CD4-positive, alpha-beta T cell (primary cell): ENCODE results near the gene PCF11. TPM values are rescaled to one million over a fixed set of nuclear protein-coding genes. Genes with fewer than 3 reads are reported as not detected.

ENCODE experiments used
- ATAC-seq: fragments of 200-7000 bp; cut with Tn5 transposase; one replicate; pipeline ENCODE4 v1.10.0; 2022; ENCODE audit warnings: mild to moderate bottlenecking; ENCODE audit not compliant: poor library complexity
- CTCF ChIA-PET: fragments of 350-600 bp; sonication (Branson Sonifier 250); formaldehyde crosslinking; loops from one replicate; lab custom pipeline; 2021; ENCODE audit warnings: antibody characterized with exemption, inconsistent platforms; lab: Charles Lee
- POLR2A ChIA-PET: fragments of 350-600 bp; sonication (Branson Sonifier 250); formaldehyde crosslinking; loops from one replicate; lab custom pipeline; 2021; ENCODE audit warnings: antibody characterized with exemption, inconsistent platforms; lab: Charles Lee
- DNase-seq, 14 experiments: peaks; one replicate each; pipeline ENCODE4 v3.0.0-alpha.2; 2013 to 2020; ENCODE audit warnings: mixed read lengths in 2 of 14
- H3K27ac ChIP-seq, 2 donors: one replicate each; pipeline versions ENCODE4 v1.5.1 to v1.7.0; 2013; ENCODE audit warnings: low read length in 2 of 2, low read depth in 1 of 2, mild to moderate bottlenecking in 1 of 2
- H3K27me3 ChIP-seq, 2 experiments: 1 replicate in 1 of 2; 2 replicates in 1 of 2; pipeline versions ENCODE4 v1.6.1 to v1.7.0; 2013; ENCODE audit warnings: low read length in 2 of 2, control low read depth in 1 of 2, mild to moderate bottlenecking in 1 of 2, moderate library complexity in 1 of 2; ENCODE audit not compliant: insufficient read depth in 2 of 2, control insufficient read depth in 1 of 2
- H3K36me3 ChIP-seq: one replicate; pipeline ENCODE4 v1.6.1; 2013; ENCODE audit warnings: low read length, control low read depth; ENCODE audit not compliant: insufficient read depth
- H3K4me1 ChIP-seq: one replicate; pipeline ENCODE4 v1.6.1; 2013; ENCODE audit warnings: low read length, control low read depth; ENCODE audit not compliant: insufficient read depth
- H3K4me3 ChIP-seq: one replicate; pipeline ENCODE4 v1.5.1; 2013; ENCODE audit warnings: mild to moderate bottlenecking, low read length, moderate library complexity
- H3K9me3 ChIP-seq, 2 experiments: 1 replicate in 1 of 2; 2 replicates in 1 of 2; pipeline versions ENCODE4 v1.6.1 to v1.7.0; 2013; ENCODE audit warnings: low read length in 2 of 2, mild to moderate bottlenecking in 2 of 2, control low read depth in 1 of 2, moderate library complexity in 1 of 2; ENCODE audit not compliant: control insufficient read depth in 1 of 2, insufficient read depth in 1 of 2
- H3K27ac Mint-ChIP-seq: one replicate; pipeline ENCODE4 v1.8.0; 2020; ENCODE audit warnings: mixed read lengths
- H3K27me3 Mint-ChIP-seq: one replicate; pipeline ENCODE4 v1.8.0; 2021; ENCODE audit warnings: mixed read lengths
- H3K36me3 Mint-ChIP-seq: one replicate; pipeline ENCODE4 v1.8.0; 2021; ENCODE audit warnings: low read depth, mixed read lengths
- H3K4me1 Mint-ChIP-seq: one replicate; pipeline ENCODE4 v1.8.0; 2021; ENCODE audit warnings: low read depth, mixed read lengths
- H3K4me3 Mint-ChIP-seq: one replicate; pipeline ENCODE4 v1.8.0; 2020; ENCODE audit warnings: mild to moderate bottlenecking, mixed read lengths
- H3K9me3 Mint-ChIP-seq: one replicate; pipeline ENCODE4 v1.8.0; 2020; ENCODE audit warnings: mixed read lengths
- intact Hi-C, 2 experiments: fragments of 100-400 bp; cut with DNase I in 1 of 2; cut with micrococcal nuclease in 1 of 2; formaldehyde crosslinking; loops; one replicate each; pipeline versions ENCODE4 v1.15.1 to v1.9.0; 2023 to 2025; cut with DNase I, micrococcal nuclease
- total RNA-seq, 174 experiments: library from RNA in 2 of 174; stranded (reverse) in 2 of 174; gene quantifications; one replicate each; pipeline ENCODE4 v1.2.3 and lab custom pipeline; 2021 to 2026
- TF ChIP-seq, protein P1 (sequence below): fragments of 200-600 bp; IDR thresholded peaks from one replicate; pipeline ENCODE4 v1.8.0; 2022; ENCODE audit warnings: antibody characterized with exemption, mild to moderate bottlenecking

PCF11 gene
- total RNA-seq, 2 experiments from 2014 or later = 119 to 124 TPM

DNA sequence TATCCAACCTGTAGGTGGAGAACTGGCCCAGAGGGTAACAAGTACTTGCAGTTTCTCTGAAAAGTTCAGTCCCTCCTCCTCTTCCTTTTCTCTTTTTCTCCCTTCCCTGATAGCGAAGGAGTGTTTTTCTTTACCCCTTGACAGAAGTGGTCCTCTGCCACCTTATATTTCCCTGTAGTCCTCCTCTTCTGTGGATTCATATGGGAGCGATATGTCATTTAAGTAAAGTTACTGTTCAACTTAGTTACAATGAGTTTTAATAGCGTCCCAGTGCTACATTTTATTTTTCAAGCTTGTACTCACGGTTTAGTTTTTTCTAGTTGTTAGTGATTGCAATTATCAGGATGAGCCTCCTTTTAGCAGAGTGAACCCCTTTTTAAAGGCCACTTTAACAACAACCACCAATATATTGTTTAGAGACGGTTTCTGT is 1.4 kb downstream of the PCF11 start:
- DNase-seq = no peak
- TF ChIP-seq, protein P1, sequence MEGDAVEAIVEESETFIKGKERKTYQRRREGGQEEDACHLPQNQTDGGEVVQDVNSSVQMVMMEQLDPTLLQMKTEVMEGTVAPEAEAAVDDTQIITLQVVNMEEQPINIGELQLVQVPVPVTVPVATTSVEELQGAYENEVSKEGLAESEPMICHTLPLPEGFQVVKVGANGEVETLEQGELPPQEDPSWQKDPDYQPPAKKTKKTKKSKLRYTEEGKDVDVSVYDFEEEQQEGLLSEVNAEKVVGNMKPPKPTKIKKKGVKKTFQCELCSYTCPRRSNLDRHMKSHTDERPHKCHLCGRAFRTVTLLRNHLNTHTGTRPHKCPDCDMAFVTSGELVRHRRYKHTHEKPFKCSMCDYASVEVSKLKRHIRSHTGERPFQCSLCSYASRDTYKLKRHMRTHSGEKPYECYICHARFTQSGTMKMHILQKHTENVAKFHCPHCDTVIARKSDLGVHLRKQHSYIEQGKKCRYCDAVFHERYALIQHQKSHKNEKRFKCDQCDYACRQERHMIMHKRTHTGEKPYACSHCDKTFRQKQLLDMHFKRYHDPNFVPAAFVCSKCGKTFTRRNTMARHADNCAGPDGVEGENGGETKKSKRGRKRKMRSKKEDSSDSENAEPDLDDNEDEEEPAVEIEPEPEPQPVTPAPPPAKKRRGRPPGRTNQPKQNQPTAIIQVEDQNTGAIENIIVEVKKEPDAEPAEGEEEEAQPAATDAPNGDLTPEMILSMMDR = peak; percentile 18
- Histone ChIP-seq H3K4me1 (peaks cover 21% of the 10 kb centered on the region), H3K9me3 (no peaks in the 10 kb centered on the region), H3K27ac (peak overlapping the region; percentile 98 to 99), H3K27me3 (no peaks in the 10 kb centered on the region), H3K36me3 (peaks cover 15% of the 10 kb centered on the region), H3K4me3 (peak overlapping the region; percentile 99)
- Mint-ChIP-seq H3K36me3 (peaks cover 61% of the 10 kb centered on the region), H3K27me3 (no peaks in the 10 kb centered on the region), H3K9me3 (no peaks in the 10 kb centered on the region), H3K27ac (peak overlapping the region; percentile 100), H3K4me3 (peak overlapping the region; percentile 98), H3K4me1 (peaks cover 46% of the 10 kb centered on the region)
- CTCF ChIA-PET = interaction anchor here (1.3 to 1.9 kb wide), 2 partner anchors 15 to 258 kb away, joined by 5 to 6 read pairs; partner anchors contain the start of gene PRCP
- POLR2A ChIA-PET = interaction anchor here (1.0 to 6.9 kb wide), 13 partner anchors 9 to 257 kb away, joined by 3 to 208 read pairs (median 9); partner anchors contain the start of genes ANKRD42, CCDC90B, DDIAS and PRCP
- intact Hi-C loops = loop anchor here (2.0 to 5.0 kb wide), 2 partner anchors 34 to 186 kb away; partner anchors contain the start of gene ANKRD42 (in 1 of the 2)
- no peak for ATAC-seq

DNA sequence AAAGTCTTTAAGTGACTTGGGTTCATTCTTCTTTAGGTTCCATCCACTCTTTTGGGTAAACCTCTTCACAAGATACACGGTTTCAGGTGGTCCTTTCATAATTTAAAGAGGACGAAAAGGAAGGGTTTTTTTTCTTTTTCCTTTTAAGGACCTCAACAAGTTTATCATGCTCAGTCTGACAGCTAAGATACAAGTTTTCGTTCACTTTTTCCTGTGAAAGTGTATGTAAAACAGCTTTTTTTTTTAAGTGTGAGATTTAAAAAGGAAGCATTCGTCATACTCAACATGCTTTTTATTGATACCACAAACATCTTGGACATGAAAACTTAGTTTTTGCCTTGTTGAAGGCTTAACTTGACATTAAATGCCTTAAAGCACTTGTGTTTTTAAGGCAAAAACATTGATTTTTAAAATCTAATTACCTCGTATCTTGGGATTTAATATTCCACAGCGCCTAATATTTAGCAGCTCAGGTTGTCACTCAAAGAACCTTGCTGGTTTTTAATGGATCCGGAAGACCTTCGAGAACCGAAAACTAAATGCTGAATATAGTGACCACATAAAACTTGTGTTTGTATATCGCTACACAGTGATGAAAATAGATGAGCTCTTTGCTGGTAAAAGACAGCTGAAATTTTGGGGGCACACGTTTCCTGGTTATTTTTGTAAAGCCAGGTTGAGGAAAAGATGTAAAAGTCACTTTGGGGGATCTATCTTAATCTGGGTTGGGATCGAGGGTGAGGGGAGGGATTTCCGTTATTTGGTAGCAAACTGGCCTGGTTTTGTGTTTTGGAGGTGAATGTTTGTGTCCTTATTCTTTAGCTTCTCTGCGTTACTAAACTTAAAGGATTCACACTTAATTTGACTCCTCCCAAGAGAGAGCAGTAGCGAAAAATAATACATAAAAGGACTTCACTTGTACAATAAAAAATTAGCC is 2.3 kb downstream of the PCF11 start:
- Mint-ChIP-seq H3K4me1 (peaks cover 54% of the 10 kb centered on the region), H3K27me3 (no peaks in the 10 kb centered on the region), H3K4me3 (peak overlapping the region; percentile 98), H3K9me3 (no peaks in the 10 kb centered on the region), H3K36me3 (peaks cover 66% of the 10 kb centered on the region), H3K27ac (peak overlapping the region; percentile 100)
- ATAC-seq (no peak), DNase-seq (peak in 2 of 14 experiments; percentile 26 to 51)
- Histone ChIP-seq H3K27me3 (no peaks in the 10 kb centered on the region), H3K36me3 (peaks cover 19% of the 10 kb centered on the region), H3K27ac (peak overlapping the region; percentile 98 to 99), H3K4me3 (peak overlapping the region; percentile 99), H3K9me3 (no peaks in the 10 kb centered on the region), H3K4me1 (peaks cover 23% of the 10 kb centered on the region)
- TF ChIP-seq, protein P1 = no peak
- POLR2A ChIA-PET = interaction anchor here (0.9 to 6.9 kb wide), 15 partner anchors 9 to 258 kb away, joined by 3 to 208 read pairs (median 8); partner anchors contain the start of genes ANKRD42, CCDC90B, DDIAS and PRCP
- CTCF ChIA-PET = interaction anchor here (0.6 to 1.9 kb wide), 3 partner anchors 14 to 258 kb away, joined by 3 to 6 read pairs (median 5); partner anchors contain the start of gene PRCP
- intact Hi-C loops = loop anchor here (1.0 to 5.0 kb wide), 3 partner anchors 34 to 253 kb away; partner anchors contain the start of gene ANKRD42 (in 1 of the 2)
